Stomach (tissue), 9 donors: ENCODE data around the gene HPN. TPM values are rescaled to one million over a fixed set of nuclear protein-coding genes. Genes with fewer than 3 reads are reported as not detected.
A peak's percentile ranks its signal among the peaks of the same experiment; 100 is the strongest.

ENCODE experiments used
- DNase-seq, 2 donors: peaks; one replicate each; pipeline versions ENCODE4 v3.0.0 to v3.0.0-alpha.2; 2013 to 2019
- H3K27ac ChIP-seq, 5 donors: fragments of 200-600 bp in 4 of 5; sonication (generic) in 4 of 5; one replicate each; pipeline ENCODE4 v1.5.1; 2013 to 2019; ENCODE audit warnings: mild to moderate bottlenecking in 1 of 5, moderate library complexity in 1 of 5
- H3K27me3 ChIP-seq, 3 donors: fragments of 200-600 bp; sonication (generic); one replicate each; pipeline ENCODE4 v1.5.1; 2017 to 2019; ENCODE audit warnings: mixed run types in 1 of 3
- H3K36me3 ChIP-seq, 4 donors: fragments of 200-600 bp; sonication (generic); 1 replicate in 3 of 4; 2 replicates in 1 of 4; pipeline ENCODE4 v1.5.1; 2016 to 2019
- H3K4me1 ChIP-seq, 4 donors: fragments of 200-600 bp; sonication (generic); one replicate each; pipeline ENCODE4 v1.5.1; 2016 to 2019
- H3K4me3 ChIP-seq, 4 donors: fragments of 200-600 bp; sonication (generic) in 3 of 4; one replicate each; pipeline ENCODE4 v1.5.1; 2016 to 2019; ENCODE audit warnings: mild to moderate bottlenecking in 1 of 4
- H3K9me3 ChIP-seq, 4 donors: fragments of 200-600 bp; sonication (generic); one replicate each; pipeline ENCODE4 v1.5.1; 2016 to 2019
- CTCF ChIP-seq, 7 experiments: fragments of 450-650 bp in 4 of 7; fragments of 200-600 bp in 3 of 7; sonication (generic) in 3 of 7; IDR thresholded peaks; one replicate each; pipeline ENCODE4 v1.5.1; 2016 to 2019; ENCODE audit warnings: antibody characterized with exemption in 7 of 7, control low read depth in 2 of 7, mild to moderate bottlenecking in 1 of 7
- EP300 ChIP-seq: sonication (generic); formaldehyde crosslinking; IDR thresholded peaks from one replicate; pipeline ENCODE4 v1.6.1; 2017; ENCODE audit warnings: antibody characterized with exemption
- POLR2A ChIP-seq, 4 donors: fragments of 450-650 bp; IDR thresholded peaks; one replicate each; pipeline ENCODE4 v1.6.1; 2016; ENCODE audit warnings: antibody characterized with exemption in 4 of 4, control low read depth in 2 of 4, mild to moderate bottlenecking in 1 of 4, moderate library complexity in 1 of 4
- POLR2AphosphoS5 ChIP-seq, 3 donors: sonication (generic); formaldehyde crosslinking; IDR thresholded peaks; one replicate each; pipeline ENCODE4 v1.6.1; 2016; ENCODE audit warnings: antibody characterized with exemption in 3 of 3
- WGBS, 5 donors: extraction: QIAGEN DNeasy Blood & Tissue Kit in 3 of 5; methylation state at CpG; one replicate each; pipeline versions ENCODE4 v1.1.5 to v1.1.7; 2013 to 2018; 5-methylcytosine and 5-hydroxymethylcytosine counted together
- intact Hi-C: fragments of 100-400 bp; cut with DNase I; formaldehyde crosslinking; loops from one replicate; pipeline ENCODE4 v1.15.1; 2023; ENCODE audit warnings: low total_unique reads
- polyA plus RNA-seq, 3 donors: library from polyadenylated mRNA; stranded (reverse); fragments of 200-250 nt; gene quantifications; one replicate each; pipeline ENCODE4 v1.2.3, GENCODE V29; 2013
- total RNA-seq, 5 donors: library from RNA; depleted of rRNA; stranded (reverse); fragments of >200 nt; gene quantifications; one replicate each; pipeline versions ENCODE4 v1.1.0 to v1.2.3, GENCODE V29; 2014 to 2016
- donor health status: healthy with polysubstance abuse.
- donor health status: Bipolar disorder and iron deficiency.
- donor health status: healthy.

The HPN gene
- total and polyA plus RNA-seq, 8 donors: 14.7 to 45.2 (median 28.6) TPM; not detected in 1

GRCh38 chr19:35066121-35066520, 24.6 kb downstream of the HPN start:
- Histone ChIP-seq H3K27ac (no peak overlapping the region), H3K9me3 (peaks cover 0 to 9% (median 7%) of the 10 kb centered on the region in 4 donors), H3K36me3 (no peaks in the 10 kb centered on the region), H3K4me1 (peaks cover 0 to 5% (median 2%) of the 10 kb centered on the region in 4 donors), H3K27me3 (no peaks in the 10 kb centered on the region), H3K4me3 (no peak overlapping the region)
- WGBS, 5 donors: 87 to 95% (median 92%) methylated on average over 5 to 15 of the region's 15 CpGs
- DNase-seq: no peak
- TF ChIP-seq POLR2A (IDR thresholded peaks at IDR 0.05): no peak
- no peak for TF ChIP-seq CTCF (IDR thresholded peaks at IDR 0.05)
- no peak for TF ChIP-seq POLR2AphosphoS5 (IDR thresholded peaks at IDR 0.05)
- no peak for TF ChIP-seq EP300
- intact Hi-C loops: no loop called here

DNA sequence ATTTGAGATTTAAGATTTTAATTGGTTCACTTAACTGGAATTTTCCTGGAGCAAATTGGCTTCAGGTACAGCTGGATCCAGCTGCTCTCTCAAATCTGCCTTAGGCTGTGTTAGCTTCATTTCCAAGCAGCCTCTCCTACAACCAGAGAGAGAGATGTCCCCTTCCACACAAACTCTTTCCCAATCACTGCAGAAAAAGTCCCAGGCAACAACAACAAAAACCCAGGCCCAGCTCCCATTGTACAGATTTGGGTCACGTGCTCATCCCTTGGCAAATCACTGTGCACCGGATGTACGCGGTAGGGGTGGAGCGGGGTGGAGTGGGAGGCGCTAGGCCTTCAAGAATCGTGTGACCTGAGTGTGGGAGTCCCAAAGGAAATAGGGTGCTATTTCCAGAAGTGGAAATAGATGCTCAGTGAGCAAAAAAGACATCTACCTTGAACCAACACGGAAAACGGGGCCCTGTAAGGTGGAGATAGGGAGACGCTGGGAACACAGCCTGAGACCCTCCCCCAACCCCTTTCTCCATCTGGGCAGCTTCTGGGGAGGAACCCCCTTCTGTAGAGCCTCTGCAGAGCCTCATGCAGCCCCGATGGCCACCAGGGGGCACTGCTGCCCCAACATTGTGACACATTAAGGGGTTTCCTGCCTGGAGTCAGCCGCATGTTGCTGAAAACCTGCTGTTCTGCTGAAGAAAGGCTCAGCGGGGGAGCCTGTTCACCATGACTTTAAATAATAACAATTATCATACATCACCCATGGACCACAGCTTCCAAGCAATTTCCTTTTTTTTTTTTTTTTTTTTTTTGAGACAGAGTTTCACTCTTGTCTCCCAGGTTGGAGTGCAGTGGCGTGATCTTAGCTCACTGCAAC, 25.4 kb downstream of the HPN start:
- TF ChIP-seq POLR2A (IDR thresholded peaks at IDR 0.05) (no peak), CTCF (IDR thresholded peaks at IDR 0.05) (peak in 5 of 7 experiments; percentile 75 to 92 (median 90)), EP300 (no peak), POLR2AphosphoS5 (IDR thresholded peaks at IDR 0.05) (peak in 1 of 3 donors; percentile 18)
- Histone ChIP-seq H3K27me3 (no peaks in the 10 kb centered on the region), H3K4me1 (peaks cover 0 to 5% (median 2%) of the 10 kb centered on the region in 4 donors), H3K27ac (no peak overlapping the region), H3K36me3 (no peaks in the 10 kb centered on the region), H3K9me3 (peaks cover 0 to 9% (median 7%) of the 10 kb centered on the region in 4 donors), H3K4me3 (no peak overlapping the region)
- DNase-seq: peak; percentile 91 to 95
- WGBS, 5 donors: 10 to 19% (median 15%) methylated on average over 12 to 14 of the region's 14 CpGs
- intact Hi-C loops: no loop called here

DNA sequence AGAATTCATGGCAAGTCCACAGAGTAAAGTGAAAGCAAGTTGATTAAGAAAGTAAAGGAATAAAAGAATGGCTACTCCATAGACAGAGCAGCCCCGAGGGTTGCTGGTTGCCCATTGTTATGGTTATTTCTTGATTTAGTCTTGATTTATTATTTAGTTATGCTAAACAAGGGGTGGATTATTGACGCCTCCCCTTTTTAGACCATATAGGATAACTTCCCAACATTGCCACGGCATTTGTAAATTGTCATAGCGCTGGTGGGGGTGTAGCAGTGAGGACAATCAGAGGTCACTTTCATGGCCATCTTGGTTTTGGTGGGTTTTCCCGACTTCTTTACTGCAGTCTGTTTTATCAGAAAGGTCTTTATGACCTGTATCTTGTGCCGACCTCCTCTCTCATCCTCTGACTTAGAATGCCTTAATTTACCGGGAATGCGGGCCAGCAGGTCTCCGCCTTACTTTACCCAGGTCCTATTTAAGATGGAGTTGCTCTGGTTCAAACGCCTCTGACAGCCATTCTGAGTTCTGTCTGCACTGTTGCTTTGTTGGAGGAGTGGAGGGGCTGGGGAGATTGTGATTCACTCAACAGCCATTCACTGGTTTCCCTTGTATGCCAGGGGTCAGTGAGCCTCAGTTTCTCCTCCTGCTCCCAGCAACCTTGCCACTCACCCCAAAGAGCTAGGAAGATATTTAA, 27.6 kb downstream of the HPN start:
- Histone ChIP-seq H3K36me3 (no peaks in the 10 kb centered on the region), H3K27me3 (no peaks in the 10 kb centered on the region), H3K27ac (no peak overlapping the region), H3K4me3 (no peak overlapping the region), H3K9me3 (peaks cover 0 to 9% (median 7%) of the 10 kb centered on the region in 4 donors), H3K4me1 (peaks cover 0 to 5% (median 2%) of the 10 kb centered on the region in 4 donors)
- DNase-seq: no peak
- TF ChIP-seq POLR2A (IDR thresholded peaks at IDR 0.05): no peak
- no peak for TF ChIP-seq CTCF (IDR thresholded peaks at IDR 0.05)
- TF ChIP-seq POLR2AphosphoS5 (IDR thresholded peaks at IDR 0.05): no peak
- no peak for TF ChIP-seq EP300
- intact Hi-C loops: no loop called here
- 74 to 83% (median 76%) methylated on average over 10 of the region's 10 CpGs for WGBS, 5 donors

DNA sequence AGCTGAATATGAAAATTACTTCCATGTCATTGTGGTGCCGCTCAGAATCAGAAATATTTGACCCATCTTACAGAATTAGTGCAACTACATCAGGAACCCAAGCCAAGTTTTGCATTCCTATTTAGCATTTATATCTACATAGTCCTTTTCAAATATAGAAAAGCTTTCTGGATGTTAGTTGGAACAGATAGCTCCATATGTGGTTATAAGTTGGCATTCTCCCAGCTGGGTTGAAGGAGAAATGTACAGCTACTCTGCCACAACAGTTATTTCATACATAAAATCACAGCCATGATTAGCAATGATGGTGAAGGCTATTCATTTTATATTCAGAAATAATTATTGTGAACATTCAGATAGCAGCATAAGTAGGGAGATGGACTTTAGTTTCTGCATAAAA, 28.2 kb downstream of the HPN start:
- no peaks in the 10 kb centered on the region for H3K27me3 ChIP-seq
- TF ChIP-seq CTCF (IDR thresholded peaks at IDR 0.05) (no peak), POLR2AphosphoS5 (IDR thresholded peaks at IDR 0.05) (no peak), EP300 (no peak), POLR2A (IDR thresholded peaks at IDR 0.05) (no peak)
- DNase-seq: peak in 1 of 2 donors; percentile 41
- no peaks in the 10 kb centered on the region for H3K36me3 ChIP-seq
- intact Hi-C loops: no loop called here
- H3K27ac ChIP-seq: no peak overlapping the region
- WGBS, 5 donors: 58 to 84% (median 72%) methylated on average over 1 of the region's 1 CpG
- no peak overlapping the region for H3K4me3 ChIP-seq
- H3K9me3 ChIP-seq: peaks cover 0 to 9% (median 7%) of the 10 kb centered on the region in 4 donors
- peaks cover 0 to 5% (median 2%) of the 10 kb centered on the region in 4 donors for H3K4me1 ChIP-seq
